Activated CD4-positive, alpha-beta memory T cell treated with anti-CD3 and anti-CD28 coated beads, Interleukin-2, amount 10 ng/mL, durations not matched to agents 7 days and 5 days (primary cell): ENCODE data around the gene NFATC1. TPM values are rescaled to one million over a fixed set of nuclear protein-coding genes. Genes with fewer than 3 reads are reported as not detected.

Experiments used
- CTCF ChIA-PET: fragments of 350-600 bp; sonication (Branson Sonifier 250); formaldehyde crosslinking; loops from one replicate; lab custom pipeline; 2021; ENCODE audit warnings: antibody characterized with exemption, inconsistent platforms; lab: Charles Lee
- POLR2A ChIA-PET: fragments of 350-600 bp; sonication (Branson Sonifier 250); formaldehyde crosslinking; loops from one replicate; lab custom pipeline; 2021; ENCODE audit warnings: antibody characterized with exemption; lab: Charles Lee
- DNase-seq: peaks from one replicate; pipeline ENCODE4 v3.0.0-alpha.2; 2020
- H3K27ac Mint-ChIP-seq: one replicate; pipeline ENCODE4 v1.8.0; 2021; ENCODE audit warnings: mild to moderate bottlenecking, mixed read lengths
- H3K27me3 Mint-ChIP-seq: one replicate; pipeline ENCODE4 v1.8.0; 2021; ENCODE audit warnings: mixed read lengths
- H3K36me3 Mint-ChIP-seq: one replicate; pipeline ENCODE4 v1.8.0; 2021; ENCODE audit warnings: low read depth, mixed read lengths
- H3K4me1 Mint-ChIP-seq: one replicate; pipeline ENCODE4 v1.8.0; 2021; ENCODE audit warnings: mixed read lengths
- H3K4me3 Mint-ChIP-seq: one replicate; pipeline ENCODE4 v1.8.0; 2021; ENCODE audit warnings: mild to moderate bottlenecking, mixed read lengths
- H3K9me3 Mint-ChIP-seq: one replicate; pipeline ENCODE4 v1.8.0; 2021; ENCODE audit warnings: mixed read lengths
- total RNA-seq, 2 experiments: library from RNA; stranded (reverse); gene quantifications; one replicate each; pipeline ENCODE4 v1.2.3, GENCODE V29; 2021

The NFATC1 gene
- total RNA-seq, 2 experiments from 2014 or later: 43.8 to 44.5 TPM

DNA sequence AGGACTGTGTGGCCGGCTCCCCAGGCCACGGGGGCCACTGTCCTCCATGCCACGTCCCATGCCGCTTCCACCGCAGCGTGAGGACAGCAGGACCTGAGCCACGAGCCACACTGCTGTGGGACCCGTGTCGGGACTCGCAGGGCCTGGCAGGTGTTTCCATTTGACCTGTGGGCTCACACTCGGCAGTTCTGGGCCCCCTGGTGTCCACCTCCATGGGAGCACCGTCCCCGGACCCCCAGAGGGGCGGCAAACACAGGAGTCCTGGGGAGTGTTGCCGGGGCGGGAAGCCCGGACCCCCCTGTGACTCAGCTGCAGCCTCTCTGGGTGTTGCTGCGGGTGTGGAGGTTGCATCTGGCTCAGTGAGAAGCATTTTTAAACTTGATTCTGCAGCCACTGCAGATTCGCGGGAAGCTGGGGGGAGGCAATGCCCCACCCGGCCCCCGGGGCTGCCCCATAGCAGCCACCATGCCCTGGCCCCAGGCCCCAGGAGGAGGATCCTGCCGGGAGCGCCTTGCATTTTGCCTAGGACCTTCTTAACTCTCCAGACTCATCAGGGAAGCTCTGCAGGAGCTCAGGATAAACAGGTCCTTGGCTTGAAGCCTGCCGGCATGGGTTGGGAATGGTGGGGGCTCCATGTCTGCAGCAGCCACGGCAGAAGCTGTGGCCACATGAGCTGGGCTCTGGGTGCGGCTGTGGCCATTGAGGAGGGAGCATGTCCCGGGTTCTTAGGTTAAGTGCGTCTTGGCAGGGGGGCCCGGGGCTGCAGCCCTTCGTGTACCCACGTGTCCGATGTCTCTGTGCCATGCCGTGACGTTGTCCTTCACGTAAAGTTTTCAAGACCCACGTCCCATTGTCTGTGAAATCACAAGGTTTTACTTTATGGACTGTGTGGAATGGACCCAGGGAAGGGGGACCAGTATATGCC lies 30.9 kb downstream of the NFATC1 start:
- Mint-ChIP-seq H3K9me3 (no peaks in the 10 kb centered on the region), H3K27ac (no peak overlapping the region), H3K4me1 (peaks cover 4% of the 10 kb centered on the region), H3K4me3 (no peak overlapping the region), H3K36me3 (peaks cover 13% of the 10 kb centered on the region), H3K27me3 (no peaks in the 10 kb centered on the region)
- POLR2A ChIA-PET: no interaction called here
- CTCF ChIA-PET: no interaction called here
- DNase-seq: no peak

DNA sequence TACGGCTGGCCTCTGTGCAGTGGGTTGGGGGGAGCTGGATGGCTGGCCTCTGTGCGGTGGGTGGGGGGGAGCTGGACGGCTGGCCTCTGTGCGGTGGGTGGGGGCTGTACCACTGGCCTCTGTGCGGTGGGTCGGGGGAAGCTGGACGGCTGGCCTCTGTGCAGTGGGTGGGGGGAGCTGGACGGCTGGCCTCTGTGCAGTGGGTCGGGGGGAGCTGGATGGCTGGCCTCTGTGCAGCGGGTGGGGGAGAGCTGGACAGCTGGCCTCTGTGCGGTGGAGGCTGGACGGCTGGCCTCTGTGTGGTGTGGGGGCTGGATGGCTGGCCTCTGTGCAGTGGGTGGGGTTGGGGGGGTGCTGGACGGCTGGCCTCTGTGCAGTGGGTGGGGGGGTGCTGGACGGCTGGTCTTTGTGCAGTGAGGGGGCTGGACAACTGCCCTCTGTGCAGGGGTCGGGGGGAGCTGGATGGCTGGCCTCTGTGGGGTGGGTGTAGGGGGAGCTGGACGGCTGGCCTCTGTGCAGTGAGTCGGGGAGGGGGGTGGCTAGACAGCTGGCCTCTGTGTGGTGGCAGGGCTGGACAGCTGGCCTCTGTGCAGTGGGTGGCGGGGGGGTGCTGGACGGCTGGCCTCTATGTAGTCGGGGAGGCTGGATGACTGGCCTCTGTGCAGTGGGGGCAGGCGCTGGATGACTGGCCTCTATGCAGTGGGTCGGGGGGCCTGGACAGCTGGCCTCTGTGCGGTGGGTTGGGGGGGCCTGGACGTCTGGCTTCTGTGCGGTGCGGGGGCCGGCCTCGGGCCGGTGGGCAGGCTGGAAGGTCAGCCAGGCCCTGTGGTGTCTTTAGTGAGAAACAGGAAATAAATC lies 31.9 kb downstream of the NFATC1 start:
- POLR2A ChIA-PET: no interaction called here
- peaks cover 13% of the 10 kb centered on the region for H3K36me3 Mint-ChIP-seq
- H3K4me1 Mint-ChIP-seq: peaks cover 4% of the 10 kb centered on the region
- H3K27me3 Mint-ChIP-seq: no peaks in the 10 kb centered on the region
- H3K4me3 Mint-ChIP-seq: no peak overlapping the region
- H3K27ac Mint-ChIP-seq: no peak overlapping the region
- CTCF ChIA-PET: no interaction called here
- no peak for DNase-seq
- no peaks in the 10 kb centered on the region for H3K9me3 Mint-ChIP-seq

DNA sequence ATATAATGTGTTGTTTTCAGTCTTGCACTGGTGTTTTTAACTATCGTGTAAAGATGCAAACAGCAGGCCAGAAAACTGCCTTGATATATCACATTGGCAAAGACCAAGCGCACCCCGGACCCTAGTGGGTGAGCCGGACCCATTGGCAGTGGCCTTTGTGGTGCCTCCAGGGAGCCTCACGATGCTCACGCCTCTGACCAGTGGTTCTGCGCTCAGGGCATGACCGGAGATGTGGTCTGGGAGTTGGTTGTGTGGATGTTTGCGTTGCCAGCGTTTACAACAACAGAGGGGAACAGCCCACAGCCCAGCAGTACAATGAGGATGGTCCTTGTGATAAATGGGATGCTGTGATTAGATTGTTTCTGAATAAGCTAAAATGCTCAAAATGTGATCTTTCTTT lies 32.6 kb downstream of the NFATC1 start:
- H3K4me1 Mint-ChIP-seq: peaks cover 4% of the 10 kb centered on the region
- H3K9me3 Mint-ChIP-seq: no peaks in the 10 kb centered on the region
- DNase-seq: no peak
- no peaks in the 10 kb centered on the region for H3K27me3 Mint-ChIP-seq
- H3K36me3 Mint-ChIP-seq: peaks cover 13% of the 10 kb centered on the region
- H3K4me3 Mint-ChIP-seq: no peak overlapping the region
- ChIA-PET CTCF (no interaction called here), POLR2A (no interaction called here)
- no peak overlapping the region for H3K27ac Mint-ChIP-seq

DNA sequence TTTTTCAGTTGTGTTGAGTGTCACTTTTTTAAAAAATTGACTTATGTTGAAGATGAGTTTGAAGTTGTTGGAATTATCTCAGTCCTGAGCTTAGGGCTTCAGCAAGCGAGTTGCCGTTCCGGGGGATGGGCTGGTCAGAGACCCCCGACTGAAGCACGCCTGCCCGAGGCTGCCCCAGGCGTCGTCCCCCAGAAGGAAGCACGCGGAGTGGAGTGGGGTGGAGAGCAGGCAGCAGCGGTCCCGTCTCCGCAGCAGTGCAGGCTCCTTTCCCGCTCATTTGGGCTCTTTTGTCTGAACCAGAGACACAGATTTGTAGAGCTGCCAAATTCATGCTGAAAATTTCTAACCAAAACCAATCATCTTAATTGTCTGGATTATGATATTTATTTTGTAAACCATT lies 33.7 kb downstream of the NFATC1 start:
- no peak for DNase-seq
- peaks cover 11% of the 10 kb centered on the region for H3K36me3 Mint-ChIP-seq
- ChIA-PET CTCF (no interaction called here), POLR2A (no interaction called here)
- no peaks in the 10 kb centered on the region for H3K27me3 Mint-ChIP-seq
- H3K27ac Mint-ChIP-seq: no peak overlapping the region
- no peak overlapping the region for H3K4me3 Mint-ChIP-seq
- no peaks in the 10 kb centered on the region for H3K9me3 Mint-ChIP-seq
- peaks cover 4% of the 10 kb centered on the region for H3K4me1 Mint-ChIP-seq

DNA sequence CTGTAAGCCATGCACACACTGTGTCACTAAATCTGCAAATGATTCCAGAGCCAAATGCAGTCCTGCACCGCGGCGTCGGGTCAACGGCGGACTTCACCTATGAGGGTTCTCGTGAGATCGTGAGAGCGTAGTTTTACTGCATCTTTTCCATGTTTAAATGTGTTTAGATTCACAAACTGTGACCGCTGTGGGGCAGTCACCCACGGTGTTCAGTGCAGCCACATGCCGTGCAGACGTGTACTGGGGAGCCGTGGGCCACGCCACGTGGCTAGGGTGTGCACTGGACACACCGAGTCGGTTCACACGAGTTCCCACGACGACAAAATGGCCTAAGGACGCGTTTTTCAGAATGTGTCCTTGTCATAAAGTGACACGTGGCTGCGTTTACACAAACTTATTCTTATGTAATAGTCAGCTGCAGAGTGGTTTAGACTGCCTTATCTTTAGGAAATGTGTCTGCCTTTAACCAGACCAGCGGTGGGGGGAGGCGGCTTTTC lies 34.1 kb downstream of the NFATC1 start:
- DNase-seq: no peak
- CTCF ChIA-PET: no interaction called here
- H3K27me3 Mint-ChIP-seq: no peaks in the 10 kb centered on the region
- POLR2A ChIA-PET: no interaction called here
- no peak overlapping the region for H3K27ac Mint-ChIP-seq
- H3K36me3 Mint-ChIP-seq: peaks cover 8% of the 10 kb centered on the region
- H3K9me3 Mint-ChIP-seq: no peaks in the 10 kb centered on the region
- H3K4me1 Mint-ChIP-seq: peaks cover 3% of the 10 kb centered on the region
- H3K4me3 Mint-ChIP-seq: no peak overlapping the region

DNA sequence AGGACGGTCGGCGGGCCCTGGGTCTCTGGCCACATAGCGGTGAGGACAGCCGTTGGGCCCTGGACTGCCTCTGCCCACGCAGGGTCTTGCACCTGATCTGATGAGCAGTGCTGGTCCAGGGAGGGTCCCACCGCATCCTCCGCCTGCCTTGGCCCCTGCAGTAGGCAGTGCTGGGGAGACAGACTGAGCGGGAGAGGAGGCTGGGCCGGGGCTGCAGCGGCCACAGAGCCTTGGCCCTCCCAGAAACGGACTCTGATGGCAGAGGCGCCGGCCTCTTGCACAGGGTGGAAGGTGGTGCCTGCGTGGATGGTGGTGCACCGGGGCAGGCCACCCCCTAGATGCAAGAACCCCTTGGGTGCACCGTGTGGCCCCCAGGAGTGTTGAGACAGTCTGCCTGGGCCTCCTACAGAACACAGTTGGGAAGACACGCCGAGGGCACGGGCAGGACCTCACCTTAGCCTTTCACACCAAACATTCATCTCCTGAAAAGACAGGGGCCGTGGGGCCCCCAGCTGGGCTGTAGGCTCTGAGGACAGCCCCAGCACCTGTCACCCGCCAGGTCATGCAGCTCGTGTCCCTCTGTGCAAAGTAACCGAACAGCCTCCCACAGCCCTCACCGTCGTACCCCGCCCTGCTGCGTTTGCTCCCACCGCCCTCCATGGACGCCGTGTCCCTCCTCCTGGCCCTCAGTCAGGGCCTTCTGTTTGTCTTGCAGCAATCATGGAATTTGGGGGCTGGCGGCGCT lies 36.8 kb downstream of the NFATC1 start:
- H3K27ac Mint-ChIP-seq: no peak overlapping the region
- DNase-seq: no peak
- no peak overlapping the region for H3K4me3 Mint-ChIP-seq
- H3K36me3 Mint-ChIP-seq: peaks cover 13% of the 10 kb centered on the region
- ChIA-PET CTCF (no interaction called here), POLR2A (interaction anchor here (1.1 kb wide), 1 partner anchor 28 kb away, joined by 3 read pairs; no protein-coding TSS in a partner anchor)
- peaks cover 14% of the 10 kb centered on the region for H3K4me1 Mint-ChIP-seq
- H3K9me3 Mint-ChIP-seq: no peaks in the 10 kb centered on the region
- H3K27me3 Mint-ChIP-seq: no peaks in the 10 kb centered on the region

DNA sequence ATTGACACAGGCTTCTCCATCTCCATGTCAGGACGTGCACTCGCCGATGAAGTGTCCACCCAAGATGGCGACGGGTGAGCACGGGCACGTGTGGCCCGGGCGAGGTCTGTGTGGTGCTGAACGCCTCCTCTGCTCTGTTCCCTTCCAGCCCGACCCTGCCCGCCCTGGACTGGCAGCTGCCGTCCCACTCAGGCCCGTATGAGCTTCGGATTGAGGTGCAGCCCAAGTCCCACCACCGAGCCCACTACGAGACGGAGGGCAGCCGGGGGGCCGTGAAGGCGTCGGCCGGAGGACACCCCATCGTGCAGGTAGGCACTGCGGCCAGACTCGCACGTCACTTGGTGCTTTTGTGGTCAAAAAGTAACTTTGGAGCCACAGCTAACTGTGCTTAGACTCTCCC lies 37.7 kb downstream of the NFATC1 start:
- H3K27me3 Mint-ChIP-seq: no peaks in the 10 kb centered on the region
- H3K27ac Mint-ChIP-seq: no peak overlapping the region
- no peaks in the 10 kb centered on the region for H3K9me3 Mint-ChIP-seq
- ChIA-PET POLR2A (interaction anchor here (1.1 kb wide), 1 partner anchor 28 kb away, joined by 3 read pairs; no protein-coding TSS in a partner anchor), CTCF (no interaction called here)
- H3K4me1 Mint-ChIP-seq: peaks cover 14% of the 10 kb centered on the region
- H3K36me3 Mint-ChIP-seq: peaks cover 17% of the 10 kb centered on the region
- no peak overlapping the region for H3K4me3 Mint-ChIP-seq
- DNase-seq: no peak

DNA sequence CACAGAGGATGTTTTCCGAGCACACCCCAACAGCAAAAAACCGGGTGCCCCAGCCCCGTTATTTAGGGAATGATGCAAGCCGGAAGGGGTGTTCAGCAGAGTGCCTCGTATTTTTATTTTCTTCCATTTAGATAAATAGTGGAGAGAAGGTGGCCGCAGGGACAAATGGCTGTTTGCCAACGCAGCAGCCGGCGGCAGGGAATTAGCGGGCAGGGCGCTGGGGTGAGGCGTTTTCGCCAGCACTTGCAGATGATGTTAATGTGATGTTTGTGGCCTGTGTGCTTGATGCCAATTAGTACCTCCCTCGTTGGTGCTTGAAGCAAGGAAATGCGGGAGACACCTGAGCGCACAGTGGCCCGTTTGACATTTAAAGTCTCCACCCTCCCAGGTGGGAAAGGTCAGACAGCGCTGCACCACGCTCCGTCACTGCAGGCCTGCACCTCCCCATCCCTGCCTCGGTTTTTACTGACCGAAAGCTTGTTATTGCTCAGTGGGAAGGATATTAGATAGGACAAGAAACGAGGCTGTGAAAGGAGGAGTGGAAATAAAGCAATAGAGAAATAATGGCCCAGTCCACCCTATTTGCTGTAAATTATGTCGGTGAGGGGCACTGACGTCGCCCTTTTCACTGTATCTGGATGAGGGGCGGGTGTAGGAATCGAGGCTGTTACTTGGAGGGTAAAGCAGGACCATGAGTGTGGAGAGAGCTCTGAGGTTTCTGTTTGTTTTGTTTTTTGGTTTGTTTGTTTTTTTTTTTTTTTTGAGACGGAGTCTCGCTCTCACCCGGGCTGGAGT lies 39.1 kb downstream of the NFATC1 start:
- H3K4me1 Mint-ChIP-seq: peaks cover 15% of the 10 kb centered on the region
- H3K36me3 Mint-ChIP-seq: peaks cover 21% of the 10 kb centered on the region
- no peak overlapping the region for H3K4me3 Mint-ChIP-seq
- POLR2A ChIA-PET: interaction anchor here (1.2 kb wide), 1 partner anchor 30 kb away, joined by 4 read pairs; no protein-coding TSS in a partner anchor
- no peak for DNase-seq
- no peaks in the 10 kb centered on the region for H3K27me3 Mint-ChIP-seq
- CTCF ChIA-PET: no interaction called here
- H3K9me3 Mint-ChIP-seq: no peaks in the 10 kb centered on the region
- H3K27ac Mint-ChIP-seq: no peak overlapping the region

DNA sequence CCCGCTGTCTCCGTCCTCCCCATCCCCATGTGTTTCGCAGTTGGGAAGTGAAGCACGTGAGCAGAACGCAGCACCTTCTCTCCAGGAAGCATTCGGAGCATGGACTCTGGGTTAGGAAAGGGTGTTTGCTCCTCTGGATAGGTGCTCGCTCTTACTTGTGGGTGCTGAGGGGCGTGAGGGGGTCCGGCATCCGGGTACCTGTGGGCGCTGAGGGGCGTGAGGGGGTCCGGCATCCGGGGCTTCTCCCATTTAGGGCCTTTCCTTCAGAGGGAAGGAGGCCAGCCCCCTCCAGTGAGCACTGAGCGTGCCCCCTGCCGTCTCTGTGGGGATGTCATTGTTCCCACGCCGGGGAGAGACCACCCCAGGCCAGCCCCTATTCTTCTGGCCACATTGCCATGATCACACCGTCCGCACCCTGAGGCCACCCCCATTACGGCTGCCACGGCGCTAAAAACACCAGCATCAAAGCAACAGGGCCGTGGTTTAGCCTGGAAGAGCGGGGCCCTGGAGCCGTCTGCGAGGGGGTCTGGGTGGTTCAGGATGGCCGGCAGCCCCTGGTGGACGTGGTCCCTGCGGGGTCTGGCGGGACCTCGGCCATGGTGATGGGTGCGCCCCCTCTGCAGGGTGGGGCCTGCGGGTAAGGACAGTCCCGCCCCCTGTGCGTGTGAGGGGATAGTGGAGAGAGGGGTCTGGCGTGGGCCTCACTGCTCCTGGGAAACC lies 41.0 kb downstream of the NFATC1 start:
- Mint-ChIP-seq H3K4me3 (no peak overlapping the region), H3K36me3 (peaks cover 21% of the 10 kb centered on the region), H3K27me3 (no peaks in the 10 kb centered on the region), H3K27ac (no peak overlapping the region), H3K4me1 (peaks cover 15% of the 10 kb centered on the region), H3K9me3 (no peaks in the 10 kb centered on the region)
- DNase-seq: no peak
- ChIA-PET POLR2A (no interaction called here), CTCF (no interaction called here)

DNA sequence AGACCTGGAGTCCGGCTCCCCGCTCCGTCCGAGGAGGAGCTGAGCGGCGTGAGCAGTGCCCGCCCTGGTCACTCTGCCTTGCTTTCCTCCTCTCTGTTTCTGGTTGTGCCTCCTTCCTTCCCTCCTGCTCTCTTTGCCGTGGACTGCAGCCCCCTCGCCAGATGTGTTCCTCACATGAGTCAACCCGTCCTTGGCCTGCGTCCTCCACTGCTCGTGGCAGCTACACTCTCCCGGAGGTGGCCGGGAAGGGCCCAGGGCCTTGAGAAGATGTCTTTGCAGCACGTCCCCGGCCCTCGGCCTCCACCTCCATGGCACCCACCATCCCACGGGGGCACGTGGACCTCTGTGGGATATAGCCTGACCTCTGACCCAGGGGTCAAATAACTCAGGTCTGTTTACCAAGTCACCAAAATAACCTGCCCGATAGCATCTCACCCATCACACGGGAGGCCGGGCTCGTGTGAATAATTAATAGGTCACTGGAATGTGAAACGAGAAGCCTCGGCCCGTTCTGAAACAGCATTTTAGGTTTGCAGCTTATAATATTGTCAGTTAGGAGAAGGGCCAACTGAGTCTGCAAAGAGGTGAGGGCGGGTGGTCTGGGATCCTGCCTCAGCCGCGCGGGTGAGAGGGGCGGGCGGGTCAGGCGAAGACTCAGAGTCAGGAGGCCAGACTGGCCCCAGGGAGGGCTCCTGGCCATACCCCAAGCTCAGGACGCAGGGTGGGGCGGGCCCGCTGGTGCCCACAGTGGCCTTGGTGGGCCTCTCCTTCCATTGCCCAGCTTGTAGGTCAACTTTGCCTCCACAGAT lies 42.6 kb downstream of the NFATC1 start:
- ChIA-PET POLR2A (no interaction called here), CTCF (no interaction called here)
- H3K4me3 Mint-ChIP-seq: no peak overlapping the region
- H3K27ac Mint-ChIP-seq: no peak overlapping the region
- peaks cover 17% of the 10 kb centered on the region for H3K4me1 Mint-ChIP-seq
- H3K36me3 Mint-ChIP-seq: peaks cover 21% of the 10 kb centered on the region
- H3K27me3 Mint-ChIP-seq: no peaks in the 10 kb centered on the region
- H3K9me3 Mint-ChIP-seq: no peaks in the 10 kb centered on the region
- DNase-seq: no peak
